Muscle layer of colon (tissue), 2 donors: ENCODE results near the gene PKP2.

Source experiments
- H3K27ac ChIP-seq: one replicate; pipeline ENCODE4 v1.7.0; 2013; ENCODE audit warnings: low read depth, mild to moderate bottlenecking, low read length, moderate library complexity
- H3K27me3 ChIP-seq, 2 donors: one replicate each; pipeline ENCODE4 v1.7.0; 2013; ENCODE audit warnings: low read length in 2 of 2, mild to moderate bottlenecking in 2 of 2; ENCODE audit not compliant: insufficient read depth in 2 of 2, control insufficient read depth in 1 of 2
- H3K36me3 ChIP-seq: one replicate; pipeline ENCODE4 v1.7.0; 2013; ENCODE audit warnings: mild to moderate bottlenecking, low read length; ENCODE audit not compliant: insufficient read depth
- H3K4me1 ChIP-seq: one replicate; pipeline ENCODE4 v1.7.0; 2013; ENCODE audit warnings: mild to moderate bottlenecking, low read length; ENCODE audit not compliant: insufficient read depth
- H3K4me3 ChIP-seq, 2 donors: one replicate each; pipeline ENCODE4 v1.7.0; 2013; ENCODE audit warnings: low read length in 2 of 2, low read depth in 1 of 2, mild to moderate bottlenecking in 1 of 2, moderate library complexity in 1 of 2
- H3K9ac ChIP-seq: one replicate; pipeline ENCODE4 v1.7.0; 2013; ENCODE audit warnings: low read length
- H3K9me3 ChIP-seq: one replicate; pipeline ENCODE4 v1.7.0; 2013; ENCODE audit warnings: mild to moderate bottlenecking, low read length
- donor health status: abdominal sarcoma.
- donor health status: Adenocarcinoma of cecum.

Gene PKP2

GRCh38 chr12:32859389-32859788 lies 37.2 kb downstream of the PKP2 start:
- Histone ChIP-seq H3K36me3 (no peaks in the 10 kb centered on the region), H3K27ac (no peak overlapping the region), H3K4me1 (no peaks in the 10 kb centered on the region), H3K4me3 (no peak overlapping the region), H3K9ac (no peak overlapping the region), H3K27me3 (no peaks in the 10 kb centered on the region), H3K9me3 (no peaks in the 10 kb centered on the region)

DNA sequence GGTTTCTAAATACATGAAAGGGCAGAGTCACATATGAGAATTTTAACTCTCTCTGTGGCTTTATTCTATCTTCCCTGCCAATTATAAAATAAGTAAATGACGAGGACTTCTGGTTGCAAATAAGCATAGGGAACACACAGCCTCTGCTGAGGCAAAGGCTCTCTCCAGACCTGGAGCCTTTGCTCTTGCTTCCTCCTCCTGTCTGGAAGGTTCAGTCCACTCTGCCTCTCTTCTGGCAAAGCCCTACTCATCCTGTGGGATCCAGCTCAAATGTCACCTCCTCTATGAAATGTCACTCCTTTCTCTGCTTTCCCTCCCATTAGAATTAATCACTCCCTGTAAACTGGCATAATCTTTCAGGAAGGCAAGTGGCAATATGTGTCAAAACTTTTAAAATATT lies 41.9 kb downstream of the PKP2 start:
- Histone ChIP-seq H3K4me1 (no peaks in the 10 kb centered on the region), H3K27me3 (no peaks in the 10 kb centered on the region), H3K36me3 (no peaks in the 10 kb centered on the region), H3K9ac (no peak overlapping the region), H3K9me3 (no peaks in the 10 kb centered on the region), H3K27ac (no peak overlapping the region), H3K4me3 (no peak overlapping the region)

- Histone ChIP-seq H3K27ac (no peak overlapping the region), H3K9me3 (no peaks in the 10 kb centered on the region), H3K4me3 (no peak overlapping the region), H3K4me1 (no peaks in the 10 kb centered on the region), H3K27me3 (no peaks in the 10 kb centered on the region), H3K9ac (no peak overlapping the region), H3K36me3 (no peaks in the 10 kb centered on the region)
Measured at GRCh38 chr12:32854097-32854496, 42.5 kb downstream of the PKP2 start.

DNA sequence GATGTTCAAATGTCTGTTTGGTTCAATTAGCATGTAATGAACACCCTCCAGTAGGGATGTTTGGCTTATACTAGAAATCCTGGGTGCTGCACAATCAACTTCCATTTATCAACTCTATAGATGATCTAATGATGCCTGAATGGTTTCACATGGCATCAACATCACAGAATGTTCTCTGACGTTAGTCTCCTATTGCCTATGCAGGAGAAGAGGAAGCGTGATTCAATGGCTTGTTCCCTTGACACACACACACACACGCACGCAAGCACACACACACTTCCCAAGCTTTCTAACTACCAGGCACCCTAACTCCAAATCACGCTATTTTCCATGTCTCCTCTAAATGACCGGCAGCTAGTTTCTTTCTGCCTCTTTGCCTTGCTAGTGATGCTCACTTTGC lies 49.3 kb downstream of the PKP2 start:
- H3K9ac ChIP-seq, result no peak overlapping the region
- no peaks in the 10 kb centered on the region for H3K27me3 ChIP-seq
- H3K36me3 ChIP-seq, result no peaks in the 10 kb centered on the region
- no peaks in the 10 kb centered on the region for H3K4me1 ChIP-seq
- H3K4me3 ChIP-seq, result no peak overlapping the region
- H3K27ac ChIP-seq, result no peak overlapping the region
- H3K9me3 ChIP-seq, result no peaks in the 10 kb centered on the region

DNA sequence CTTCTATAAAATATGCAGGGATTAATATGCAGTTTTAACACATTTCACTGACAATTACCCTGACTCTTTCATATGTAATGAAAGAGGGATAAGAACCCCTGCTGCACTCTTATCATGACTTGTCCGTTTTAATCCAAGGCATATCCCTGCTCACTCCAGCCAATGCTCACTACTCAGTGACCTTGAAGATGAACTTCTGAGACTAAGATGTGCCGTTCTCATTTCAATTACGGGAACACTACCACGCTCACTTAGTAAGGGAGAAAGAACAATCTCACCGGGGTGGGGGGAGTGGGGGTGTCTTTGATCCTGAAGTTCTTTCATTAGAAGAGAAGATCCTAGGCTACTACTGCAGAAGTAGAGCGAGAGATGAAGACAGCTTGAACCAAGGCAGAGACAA lies 50.5 kb downstream of the PKP2 start:
- no peak overlapping the region for H3K9ac ChIP-seq
- no peaks in the 10 kb centered on the region for H3K9me3 ChIP-seq
- no peak overlapping the region for H3K4me3 ChIP-seq
- H3K4me1 ChIP-seq, result no peaks in the 10 kb centered on the region
- no peaks in the 10 kb centered on the region for H3K27me3 ChIP-seq
- H3K36me3 ChIP-seq, result no peaks in the 10 kb centered on the region
- H3K27ac ChIP-seq, result no peak overlapping the region

GRCh38 chr12:32843528-32844095 lies 53.0 kb downstream of the PKP2 start:
- H3K27me3 ChIP-seq, result no peaks in the 10 kb centered on the region
- H3K27ac ChIP-seq, result no peak overlapping the region

GRCh38 chr12:32841061-32841460 lies 55.5 kb downstream of the PKP2 start:
- Histone ChIP-seq H3K9ac (no peak overlapping the region), H3K9me3 (no peaks in the 10 kb centered on the region), H3K27ac (no peak overlapping the region), H3K27me3 (no peaks in the 10 kb centered on the region), H3K4me1 (no peaks in the 10 kb centered on the region), H3K36me3 (no peaks in the 10 kb centered on the region), H3K4me3 (no peak overlapping the region)

More at GRCh38 chr12:32843528-32844095, 53.0 kb downstream of the PKP2 start:
- Histone ChIP-seq H3K4me1 (no peaks in the 10 kb centered on the region), H3K4me3 (no peak overlapping the region), H3K9me3 (no peaks in the 10 kb centered on the region), H3K36me3 (no peaks in the 10 kb centered on the region), H3K9ac (no peak overlapping the region)

- no peaks in the 10 kb centered on the region for H3K9me3 ChIP-seq
- no peak overlapping the region for H3K9ac ChIP-seq
- no peaks in the 10 kb centered on the region for H3K4me1 ChIP-seq
- no peaks in the 10 kb centered on the region for H3K27me3 ChIP-seq
- no peaks in the 10 kb centered on the region for H3K36me3 ChIP-seq
- no peak overlapping the region for H3K27ac ChIP-seq
- no peak overlapping the region for H3K4me3 ChIP-seq
Measured at GRCh38 chr12:32839828-32840227, 56.7 kb downstream of the PKP2 start.

- Histone ChIP-seq H3K9me3 (no peaks in the 10 kb centered on the region), H3K9ac (no peak overlapping the region), H3K36me3 (no peaks in the 10 kb centered on the region), H3K27ac (no peak overlapping the region), H3K27me3 (no peaks in the 10 kb centered on the region), H3K4me1 (no peaks in the 10 kb centered on the region), H3K4me3 (no peak overlapping the region)
Measured at GRCh38 chr12:32837974-32838373, 58.6 kb downstream of the PKP2 start.

GRCh38 chr12:32836710-32837109 lies 59.9 kb downstream of the PKP2 start:
- Histone ChIP-seq H3K9ac (no peak overlapping the region), H3K27ac (no peak overlapping the region), H3K27me3 (no peaks in the 10 kb centered on the region), H3K4me3 (no peak overlapping the region), H3K9me3 (no peaks in the 10 kb centered on the region), H3K4me1 (no peaks in the 10 kb centered on the region), H3K36me3 (no peaks in the 10 kb centered on the region)

- H3K27ac ChIP-seq, result no peak overlapping the region
Measured at GRCh38 chr12:32834122-32834521, 62.5 kb downstream of the PKP2 start.

GRCh38 chr12:32828552-32828951 lies 68.0 kb downstream of the PKP2 start:
- no peaks in the 10 kb centered on the region for H3K27me3 ChIP-seq
- no peaks in the 10 kb centered on the region for H3K4me1 ChIP-seq
- H3K9ac ChIP-seq, result no peak overlapping the region
- H3K9me3 ChIP-seq, result no peaks in the 10 kb centered on the region
- no peaks in the 10 kb centered on the region for H3K36me3 ChIP-seq
- H3K27ac ChIP-seq, result no peak overlapping the region
- H3K4me3 ChIP-seq, result no peak overlapping the region

More at GRCh38 chr12:32834122-32834521, 62.5 kb downstream of the PKP2 start:
- H3K9ac ChIP-seq, result no peak overlapping the region
- no peaks in the 10 kb centered on the region for H3K4me1 ChIP-seq
- no peak overlapping the region for H3K4me3 ChIP-seq
- no peaks in the 10 kb centered on the region for H3K36me3 ChIP-seq
- H3K27me3 ChIP-seq, result no peaks in the 10 kb centered on the region
- no peaks in the 10 kb centered on the region for H3K9me3 ChIP-seq
